Embryonic facial prominence (tissue), 1 donor: ENCODE data around the gene ANK3.

ENCODE experiments used
- DNase-seq: peaks from one replicate; pipeline ENCODE4 v3.0.0-alpha.2; 2016; ENCODE audit errors: extremely low spot score

The ANK3 gene

DNA sequence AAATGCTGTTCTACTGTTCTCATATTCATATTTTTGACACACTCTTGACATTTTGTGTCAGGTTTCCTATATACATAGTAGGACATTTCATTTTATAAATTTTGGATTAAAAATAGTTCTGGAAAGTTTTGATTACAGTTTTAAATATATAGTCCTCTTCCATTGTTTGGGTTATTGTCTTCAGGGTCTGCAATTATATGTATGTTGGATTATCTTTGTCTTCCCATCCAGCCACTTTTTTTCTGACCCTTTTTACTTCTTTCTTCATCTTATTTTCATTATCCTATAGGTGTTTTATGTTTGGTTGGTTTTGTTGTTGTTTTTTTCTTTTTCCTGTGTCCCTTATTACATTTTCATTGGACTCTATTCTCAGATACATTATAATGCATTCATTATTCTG, 412.2 kb downstream of the ANK3 start:
- no peak for DNase-seq

DNA sequence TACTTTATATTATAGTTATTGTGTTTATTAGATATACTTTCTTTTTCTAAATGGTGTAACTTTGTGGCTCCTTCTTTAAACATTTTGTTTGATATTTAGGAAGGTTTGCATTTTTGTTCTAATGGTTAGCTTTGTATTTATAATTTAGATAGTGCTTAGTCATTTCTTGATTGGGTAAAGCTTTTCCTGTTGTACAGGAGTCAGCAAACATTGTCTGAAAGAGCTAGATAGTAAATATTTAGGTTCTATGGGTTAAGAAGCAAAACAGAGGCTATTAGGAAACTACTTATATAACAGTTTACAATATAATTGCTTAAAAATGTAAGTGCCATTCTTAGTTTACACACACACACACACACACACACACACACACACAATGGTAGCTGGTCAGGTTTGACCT, 412.8 kb downstream of the ANK3 start:
- DNase-seq, result no peak
